SK-N-SH (cell line): Measurements from ENCODE around the gene SIX2.

Experiments
- EP300 ChIP-seq, 2 experiments: IDR thresholded peaks; 2 replicates each; pipeline versions ENCODE4 v1.4.0 to v1.6.1; 2012; ENCODE audit warnings: borderline replicate concordance in 1 of 2, low read depth in 1 of 2, low read length in 1 of 2
- FOXM1 ChIP-seq: IDR thresholded peaks from 2 replicates; pipeline ENCODE4 v1.4.0; 2012; ENCODE audit warnings: low read depth, mild to moderate bottlenecking
- RCOR1 ChIP-seq: fragments of 150-350 bp; IDR thresholded peaks from 2 replicates; pipeline ENCODE4 v1.6.1; 2017; ENCODE audit warnings: antibody characterized with exemption, low read length
- TF ChIP-seq, protein P1 (sequence below): fragments of 200-600 bp; sonication (generic); IDR thresholded peaks from 2 replicates; pipeline ENCODE4 v1.6.1; 2017; ENCODE audit warnings: antibody characterized with exemption, mild to moderate bottlenecking, moderate library complexity

DNA sequence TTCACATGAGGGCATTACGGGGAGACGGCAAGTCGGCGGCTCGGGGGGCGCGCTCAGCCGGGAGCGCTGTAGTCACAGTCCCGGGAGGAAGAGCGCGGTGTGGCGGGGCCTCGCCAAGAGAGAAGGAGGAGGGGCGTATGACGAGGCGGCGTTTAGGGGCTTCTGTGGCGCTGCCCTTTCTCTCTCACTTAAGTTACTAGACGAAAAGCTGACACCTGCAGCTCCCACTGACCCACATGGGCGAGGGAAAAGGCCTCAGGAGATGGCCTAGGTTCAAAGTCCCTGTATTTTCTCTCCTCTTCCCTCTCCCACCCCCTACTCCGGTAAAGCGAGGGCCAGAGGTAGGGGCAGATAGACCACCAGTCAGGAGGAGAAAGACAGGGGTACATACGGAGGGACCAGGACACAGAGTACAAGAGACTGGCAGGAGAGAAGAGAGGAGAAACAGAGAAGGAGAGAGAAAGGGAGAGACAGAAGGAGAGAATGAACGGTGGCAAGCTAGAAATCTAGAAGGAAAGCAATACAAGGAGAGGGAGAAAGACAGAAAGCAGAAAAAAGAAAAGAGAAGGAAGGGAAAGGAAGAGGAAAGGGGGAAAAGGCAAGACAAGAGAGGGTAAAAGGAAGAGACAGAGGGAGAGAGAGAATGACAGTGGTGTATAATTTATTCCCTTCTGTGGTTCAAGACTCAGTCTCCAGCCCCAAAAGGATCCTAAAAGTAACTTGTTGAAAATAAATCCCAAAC lies 3.8 kb downstream of the SIX2 start:
- TF ChIP-seq FOXM1 (no peak), RCOR1 (no peak), EP300 (IDR thresholded peaks at IDR 0.05; ENCODE audit: borderline replicate concordance in 1 of 2, low read depth in 1 of 2, low read length in 1 of 2) (no peak)
- TF ChIP-seq, protein P1, sequence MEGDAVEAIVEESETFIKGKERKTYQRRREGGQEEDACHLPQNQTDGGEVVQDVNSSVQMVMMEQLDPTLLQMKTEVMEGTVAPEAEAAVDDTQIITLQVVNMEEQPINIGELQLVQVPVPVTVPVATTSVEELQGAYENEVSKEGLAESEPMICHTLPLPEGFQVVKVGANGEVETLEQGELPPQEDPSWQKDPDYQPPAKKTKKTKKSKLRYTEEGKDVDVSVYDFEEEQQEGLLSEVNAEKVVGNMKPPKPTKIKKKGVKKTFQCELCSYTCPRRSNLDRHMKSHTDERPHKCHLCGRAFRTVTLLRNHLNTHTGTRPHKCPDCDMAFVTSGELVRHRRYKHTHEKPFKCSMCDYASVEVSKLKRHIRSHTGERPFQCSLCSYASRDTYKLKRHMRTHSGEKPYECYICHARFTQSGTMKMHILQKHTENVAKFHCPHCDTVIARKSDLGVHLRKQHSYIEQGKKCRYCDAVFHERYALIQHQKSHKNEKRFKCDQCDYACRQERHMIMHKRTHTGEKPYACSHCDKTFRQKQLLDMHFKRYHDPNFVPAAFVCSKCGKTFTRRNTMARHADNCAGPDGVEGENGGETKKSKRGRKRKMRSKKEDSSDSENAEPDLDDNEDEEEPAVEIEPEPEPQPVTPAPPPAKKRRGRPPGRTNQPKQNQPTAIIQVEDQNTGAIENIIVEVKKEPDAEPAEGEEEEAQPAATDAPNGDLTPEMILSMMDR = no peak
